Measurements from ENCODE around the gene RAB7A.
"Not testable (repeated sequence)": the region's sequence is repeated elsewhere in the genome, so short reads cannot be mapped to it uniquely, and the experiment has no call there.

The RAB7A gene

DNA sequence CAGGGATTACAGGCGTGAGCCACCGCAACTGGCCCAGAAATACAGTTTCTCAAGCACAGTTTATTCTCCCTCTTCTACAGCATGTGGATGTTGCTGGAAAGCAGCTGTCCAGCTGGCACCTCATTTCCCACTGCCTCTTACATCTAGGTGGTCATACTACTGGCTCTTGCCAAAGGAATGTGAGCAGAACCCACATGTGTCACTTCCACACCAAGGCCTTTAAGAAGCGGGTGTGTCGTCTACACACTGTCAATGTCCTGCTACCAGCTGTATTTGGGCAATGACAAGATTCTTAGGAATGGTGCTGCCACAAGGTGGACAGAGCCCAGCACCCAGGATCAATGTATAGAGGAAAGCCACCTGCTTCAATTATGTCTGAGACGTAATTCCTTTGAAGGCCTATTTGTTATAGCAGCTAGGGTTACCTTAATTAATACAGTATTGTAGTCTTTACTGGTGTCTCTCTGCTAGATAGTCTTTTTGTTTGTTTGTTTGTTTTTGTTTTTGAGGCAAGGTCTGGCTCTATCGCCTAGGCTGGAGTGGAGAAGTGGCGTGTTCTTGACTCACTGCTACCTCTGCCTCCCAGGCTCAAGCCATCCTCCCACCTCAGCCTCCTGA is 15.1 kb upstream of the RAB7A start:
- DNase-seq (ENCODE audit: low spot score): no peak

DNA sequence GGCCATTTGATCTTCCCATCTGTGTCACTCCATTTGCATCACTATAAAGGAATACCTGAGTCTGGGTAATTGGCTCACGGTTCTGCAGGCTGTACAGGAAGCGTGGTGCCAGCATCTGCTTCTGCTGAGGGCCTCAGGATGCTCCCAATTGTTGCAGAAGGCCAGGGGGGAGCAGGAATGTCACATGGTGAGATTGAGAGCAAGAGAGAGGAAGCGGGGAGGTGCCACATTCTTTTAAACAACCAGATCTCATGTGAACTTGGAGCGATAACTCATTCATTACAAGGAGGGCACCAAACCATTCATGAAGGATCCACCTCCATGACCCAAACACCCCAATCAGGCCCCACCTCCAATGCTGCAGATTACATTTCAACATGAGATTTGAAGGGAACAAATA is 13.1 kb upstream of the RAB7A start:
- no peak for DNase-seq (ENCODE audit: low spot score)

DNA sequence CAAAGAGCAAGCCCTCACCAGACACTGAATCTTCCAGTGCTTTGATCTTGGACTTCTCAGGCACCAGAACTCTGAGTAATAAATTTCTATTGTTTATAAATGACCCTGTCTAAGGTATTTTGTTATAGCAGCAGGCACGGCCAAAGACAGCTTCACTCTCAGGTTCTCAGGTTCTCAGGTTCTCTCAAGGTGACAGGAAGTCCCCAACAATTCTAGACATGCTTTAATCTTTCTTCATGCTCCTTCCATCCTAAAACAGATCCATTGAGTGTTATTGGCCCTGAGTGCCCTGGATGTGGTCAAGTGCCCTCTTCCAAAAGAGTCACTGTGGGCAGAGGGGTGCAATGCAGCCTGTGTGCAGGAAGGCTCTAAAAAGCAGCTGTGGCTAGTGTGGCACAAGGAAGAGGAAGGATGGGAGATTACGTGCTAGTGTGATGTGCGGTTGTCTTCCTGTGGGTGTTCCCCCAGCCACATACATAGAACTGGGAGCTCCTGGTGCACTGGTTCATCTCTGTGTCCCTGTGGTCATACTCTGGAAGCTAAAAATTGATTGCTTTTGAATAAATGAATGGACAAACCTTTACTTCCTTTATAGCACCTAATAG is 11.0 kb upstream of the RAB7A start:
- no peak for DNase-seq (ENCODE audit: low spot score)

DNA sequence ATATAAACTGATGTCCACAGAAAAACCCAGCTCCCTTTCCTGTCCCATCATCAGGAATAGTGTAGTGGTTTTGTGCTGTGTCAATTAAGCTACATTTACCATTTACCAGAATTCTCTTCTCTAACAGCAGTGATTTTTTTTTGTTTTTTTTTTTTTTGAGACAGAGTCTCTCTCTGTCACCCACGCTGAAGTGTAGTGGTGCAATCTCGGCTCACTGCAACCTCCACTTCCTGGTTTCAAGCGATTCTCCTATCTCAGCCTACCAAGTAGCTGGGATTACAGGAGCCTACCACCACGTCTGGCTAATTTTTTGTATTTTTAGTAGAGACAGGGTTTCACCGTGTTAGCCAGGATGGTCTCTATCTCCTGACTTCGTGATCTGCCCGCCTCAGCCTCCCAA is 7.1 kb upstream of the RAB7A start:
- not testable (repeated sequence) for DNase-seq (ENCODE audit: low spot score)

DNA sequence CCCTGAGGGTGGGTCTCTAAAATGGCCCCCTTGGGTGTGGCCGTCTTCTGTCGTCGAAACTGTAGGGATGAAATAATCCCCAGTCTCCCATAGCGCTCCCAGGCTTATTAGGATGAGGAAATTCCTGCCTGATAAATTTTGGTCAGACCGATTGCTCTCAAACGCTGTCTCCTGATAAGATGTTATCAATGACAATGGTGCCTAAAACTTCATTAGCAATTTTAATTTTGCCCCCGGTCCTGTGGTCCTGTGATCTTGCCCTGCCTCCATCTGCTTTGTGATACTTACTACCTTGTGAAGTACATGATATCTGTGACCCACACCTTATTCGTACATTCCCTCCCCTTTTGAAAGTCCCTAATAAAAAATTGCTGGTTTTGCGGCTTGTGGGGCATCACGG is 5.1 kb upstream of the RAB7A start:
- DNase-seq (ENCODE audit: low spot score): no peak

DNA sequence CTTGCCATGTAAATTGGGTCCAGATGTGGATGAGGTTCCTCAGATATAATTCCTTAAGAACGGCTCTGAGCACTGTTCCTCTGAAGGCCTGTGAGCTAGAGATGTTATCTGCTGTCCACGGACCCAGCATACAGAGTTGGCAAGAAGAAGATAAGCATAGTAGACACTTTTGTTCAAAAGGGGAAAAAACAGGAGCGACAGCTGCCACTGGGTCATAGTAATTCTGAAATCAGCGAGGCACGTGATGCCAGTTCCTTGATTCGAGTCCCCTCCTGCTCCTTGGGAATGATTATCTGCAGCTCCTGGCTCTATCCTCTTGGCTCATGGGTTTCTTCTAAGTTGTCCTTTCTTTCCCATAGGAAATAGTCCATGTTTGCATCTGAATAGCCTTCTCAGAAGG is 2.5 kb upstream of the RAB7A start:
- no peak for DNase-seq (ENCODE audit: low spot score)

DNA sequence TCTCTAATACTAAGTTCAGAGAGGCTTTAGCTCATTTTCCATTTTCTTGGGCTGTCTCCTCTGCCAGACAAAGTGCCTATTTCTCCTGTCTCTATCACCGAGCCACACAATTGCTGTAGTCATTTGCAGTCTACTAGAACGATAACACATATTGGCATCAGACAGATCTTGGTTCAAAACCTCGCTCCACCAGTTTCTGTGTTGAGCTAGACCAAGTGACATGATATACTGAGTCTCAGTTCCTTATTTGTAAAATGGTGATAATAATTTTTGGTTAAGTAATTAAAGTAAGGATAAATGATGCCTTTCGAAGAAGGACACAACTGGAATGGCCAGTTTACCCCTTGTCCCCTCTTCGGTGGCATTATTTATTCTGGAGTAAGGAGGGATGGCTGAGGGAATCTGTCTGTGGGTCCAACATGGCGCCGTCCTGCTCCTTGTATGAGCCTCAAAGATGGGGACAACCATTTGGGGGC is 398 bp upstream of the RAB7A start:
- no peak for DNase-seq (ENCODE audit: low spot score)

DNA sequence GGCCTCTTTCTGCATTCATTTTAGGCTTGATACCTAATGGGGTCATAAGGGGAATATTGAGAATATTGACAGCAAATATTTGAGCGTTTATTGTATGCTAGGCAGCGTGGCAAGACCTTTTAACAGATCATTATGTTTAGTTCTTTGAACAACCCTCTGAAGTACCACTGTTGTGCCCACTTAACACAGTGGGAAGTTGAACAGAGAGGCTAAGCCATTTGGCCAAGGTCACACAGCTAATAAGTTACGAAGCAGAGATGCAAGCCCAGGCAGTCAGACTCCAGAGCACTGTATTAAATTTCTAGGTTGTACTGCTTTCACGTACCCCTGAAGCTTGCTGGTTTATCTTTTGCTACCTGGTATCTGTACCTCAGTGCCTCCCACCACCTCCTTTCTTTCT is 1.1 kb downstream of the RAB7A start:
- no peak for DNase-seq (ENCODE audit: low spot score)

DNA sequence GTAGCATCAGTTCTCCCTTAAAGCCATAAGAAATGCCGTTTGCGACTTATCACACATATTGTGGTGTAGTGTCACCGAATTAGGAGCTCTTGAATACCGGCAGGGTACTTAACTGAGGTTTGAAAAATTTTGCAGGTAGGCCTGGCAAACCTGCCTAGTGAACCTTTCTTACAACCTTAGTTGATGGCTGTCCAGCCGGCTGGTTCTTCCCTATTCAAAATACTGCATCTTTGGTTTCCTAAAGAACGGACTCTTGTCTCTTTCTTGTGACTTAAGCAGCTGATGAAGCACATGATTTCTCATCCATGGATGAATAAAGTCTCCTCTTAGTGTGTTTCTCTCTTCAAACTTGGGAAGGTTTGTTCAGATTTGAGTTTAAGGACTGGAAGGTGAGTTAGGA is 1.5 kb downstream of the RAB7A start:
- no peak for DNase-seq (ENCODE audit: low spot score)

DNA sequence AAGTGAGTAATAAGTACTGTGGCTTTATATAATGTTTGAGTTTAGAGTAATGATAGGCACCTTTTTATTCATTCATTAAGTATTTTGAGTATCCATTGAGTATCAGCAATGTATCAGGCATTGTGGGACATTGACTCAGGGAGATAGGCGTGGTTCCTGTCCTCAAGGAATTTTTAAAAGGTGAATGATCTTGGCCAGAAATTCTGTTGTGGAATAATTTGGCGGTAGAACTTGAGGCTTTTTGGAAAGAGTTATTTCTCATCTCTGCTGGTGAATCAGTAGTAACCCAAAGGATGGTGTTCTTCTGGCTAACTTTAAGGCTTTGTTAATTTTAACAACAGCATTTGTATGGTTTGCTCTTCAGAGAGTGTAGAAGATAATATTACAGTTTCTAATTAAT is 2.0 kb downstream of the RAB7A start:
- DNase-seq (ENCODE audit: low spot score): no peak

DNA sequence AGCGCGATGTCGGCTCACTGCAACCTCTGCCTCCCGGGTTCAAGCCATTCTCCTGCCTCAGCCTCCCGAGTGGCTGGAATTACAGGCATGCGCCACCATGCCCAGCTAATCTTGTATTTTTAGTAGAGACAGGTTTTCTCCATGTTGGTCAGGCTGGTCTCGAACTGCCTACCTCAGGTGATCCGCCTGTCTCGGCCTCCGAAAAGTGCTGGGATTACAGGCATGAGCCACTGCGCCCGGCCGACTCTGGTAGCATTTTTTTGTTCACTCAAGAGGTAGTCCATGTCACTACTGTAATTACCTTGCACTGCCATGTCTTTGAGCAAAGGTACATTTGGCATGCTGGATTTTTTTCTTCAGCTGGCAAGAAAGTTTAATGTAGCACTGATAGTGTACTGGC is 2.5 kb downstream of the RAB7A start:
- DNase-seq (ENCODE audit: low spot score): not testable (repeated sequence)

DNA sequence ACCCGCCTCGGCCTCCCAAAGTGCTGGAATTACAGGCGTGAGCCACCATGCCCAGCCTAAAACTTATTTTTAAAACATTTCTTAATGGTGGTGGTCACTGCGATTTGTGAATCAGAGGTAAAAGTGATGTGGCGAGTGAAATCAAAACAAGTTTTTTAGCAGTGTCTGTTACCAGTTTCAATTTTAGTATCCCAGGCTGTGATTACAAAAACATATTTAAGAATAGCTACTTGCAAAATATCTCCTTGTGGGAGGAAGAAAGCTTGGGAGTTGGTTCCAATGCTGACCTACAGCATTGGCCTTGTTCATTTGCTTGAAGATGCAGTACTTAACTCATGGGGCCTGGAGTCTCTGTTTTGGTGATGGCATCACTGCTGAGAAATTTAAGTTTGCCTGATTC is 4.5 kb downstream of the RAB7A start:
- DNase-seq (ENCODE audit: low spot score): no peak

- DNase-seq (ENCODE audit: low spot score): no peak
These were observed 8.7 kb downstream of the RAB7A start for GRCh38 chr3:128734523-128735189.

DNA sequence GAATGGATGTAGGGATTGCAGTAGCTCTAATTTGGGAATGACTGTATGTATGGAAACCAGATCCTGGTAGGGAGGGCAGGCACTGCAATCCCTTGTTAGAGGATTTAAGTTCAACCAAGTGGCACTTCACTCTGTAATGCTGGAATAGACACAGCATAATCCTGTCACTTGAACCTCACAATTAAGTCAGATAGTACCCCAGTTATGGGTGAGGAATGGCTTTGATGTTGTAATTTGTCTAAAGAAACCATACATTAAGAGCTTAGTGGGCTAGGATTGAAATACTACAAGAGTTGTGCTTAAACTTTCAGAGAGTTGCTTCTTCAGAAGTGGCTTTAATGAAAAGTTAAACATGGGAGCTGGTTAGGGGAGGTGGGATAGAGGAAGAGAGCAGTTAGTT is 9.3 kb downstream of the RAB7A start:
- no peak for DNase-seq (ENCODE audit: low spot score)

DNA sequence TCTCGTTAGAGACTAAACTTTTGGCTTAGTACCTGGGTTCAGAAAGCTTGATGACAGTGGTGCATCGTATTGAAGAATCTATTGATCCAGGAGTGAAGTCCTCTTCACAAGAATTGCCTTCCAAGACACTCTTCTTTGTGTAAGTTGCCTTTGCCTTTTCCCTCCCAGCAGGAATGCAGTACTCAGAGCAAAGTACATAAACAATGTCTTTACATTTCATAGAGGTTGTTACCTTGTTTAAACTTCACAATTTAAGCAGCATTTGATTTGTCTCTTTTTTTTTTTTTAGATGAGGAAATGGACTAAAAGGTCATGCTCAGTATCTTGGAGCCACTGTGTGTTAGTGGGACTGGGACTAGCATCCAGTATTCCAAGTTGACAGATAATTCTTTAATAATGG is 9.9 kb downstream of the RAB7A start:
- DNase-seq (ENCODE audit: low spot score): no peak

GRCh38 chr3:128736601-128737000 is 10.6 kb downstream of the RAB7A start:
- DNase-seq (ENCODE audit: low spot score): no peak

DNA sequence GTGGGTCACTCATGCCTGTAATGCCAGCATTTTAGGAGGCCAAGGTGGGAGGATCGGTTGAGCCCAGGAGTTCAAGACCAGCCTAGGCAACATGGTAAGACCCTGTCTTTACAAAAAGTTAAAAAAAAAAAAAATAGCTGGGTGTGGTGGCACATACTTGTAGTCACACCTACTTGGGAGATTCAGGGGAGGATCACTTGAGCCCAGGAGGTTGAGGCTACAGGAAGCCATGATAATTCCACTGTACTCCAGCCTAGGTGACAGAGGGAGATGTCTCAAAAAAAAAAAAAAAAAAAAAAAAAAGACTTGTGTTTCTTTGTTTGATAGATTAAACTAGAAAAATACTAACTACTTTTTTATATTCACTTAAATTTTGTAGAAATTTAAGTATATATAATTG is 14.6 kb downstream of the RAB7A start:
- no peak for DNase-seq (ENCODE audit: low spot score)

GRCh38 chr3:128742821-128743594 is 17.0 kb downstream of the RAB7A start:
- DNase-seq (ENCODE audit: low spot score): no peak

DNA sequence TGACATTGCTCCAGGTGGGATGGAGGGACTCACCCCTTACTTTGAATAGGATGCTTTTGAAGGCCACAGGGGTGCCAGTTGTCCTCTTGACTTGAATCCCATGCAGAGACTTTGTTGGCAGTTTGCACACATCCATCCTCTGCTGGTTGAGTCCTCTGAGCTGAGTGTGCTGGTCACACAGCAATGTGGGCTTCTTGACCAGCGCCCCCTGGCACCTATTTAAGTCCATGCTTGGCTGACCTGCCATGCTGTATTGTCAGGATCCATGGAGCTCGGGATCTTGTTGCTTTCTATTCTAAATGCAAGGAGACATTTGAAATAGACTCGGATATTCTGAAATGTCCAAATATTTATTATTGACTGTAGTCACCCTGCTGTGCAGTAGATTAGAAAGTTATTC is 19.8 kb downstream of the RAB7A start:
- no peak for DNase-seq (ENCODE audit: low spot score)

DNA sequence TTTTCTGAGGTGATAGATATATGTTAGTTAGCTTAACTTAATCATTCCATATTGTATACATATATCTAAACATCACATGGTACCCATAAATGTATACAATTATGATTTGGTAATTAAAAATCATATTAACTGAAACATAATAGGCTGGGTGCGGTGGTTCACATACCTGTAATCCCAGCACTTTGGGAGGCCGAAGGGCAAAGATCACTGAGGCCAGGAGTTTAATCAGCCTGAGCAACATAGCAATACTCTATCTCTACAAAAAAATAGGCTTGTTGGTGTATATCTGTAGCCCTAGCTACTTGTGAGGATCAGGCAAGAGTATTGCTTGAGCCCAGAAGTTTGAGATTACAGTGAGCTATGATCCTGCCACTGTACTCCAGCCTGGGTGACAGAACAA is 20.9 kb downstream of the RAB7A start:
- no peak for DNase-seq (ENCODE audit: low spot score)

DNA sequence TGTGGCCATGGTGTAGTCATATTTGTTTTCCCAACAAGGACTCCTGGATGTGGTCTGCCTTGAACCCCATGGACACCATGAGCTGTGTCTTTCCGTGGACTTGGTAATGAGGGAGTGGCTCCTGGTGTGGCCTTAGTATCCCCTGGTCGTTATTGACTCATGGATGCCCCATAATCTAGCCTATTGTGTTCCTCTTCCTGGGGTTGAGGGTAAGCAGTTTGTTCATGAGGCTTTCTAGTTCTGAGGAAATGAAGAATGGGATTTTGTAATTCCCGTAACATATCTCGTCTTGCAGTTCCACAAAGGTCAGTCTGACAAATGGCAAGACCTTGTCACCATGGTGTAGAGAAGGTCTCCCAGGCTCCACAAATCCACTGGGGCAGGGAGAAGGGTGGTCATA is 22.6 kb downstream of the RAB7A start:
- no peak for DNase-seq (ENCODE audit: low spot score)

- no peak for DNase-seq (ENCODE audit: low spot score)
These were observed 23.1 kb downstream of the RAB7A start for GRCh38 chr3:128749035-128749434.

GRCh38 chr3:128749561-128749960 is 23.6 kb downstream of the RAB7A start:
- DNase-seq (ENCODE audit: low spot score): not testable (repeated sequence)
